ENCODE data around the gene CARS2.

CARS2 gene

DNA sequence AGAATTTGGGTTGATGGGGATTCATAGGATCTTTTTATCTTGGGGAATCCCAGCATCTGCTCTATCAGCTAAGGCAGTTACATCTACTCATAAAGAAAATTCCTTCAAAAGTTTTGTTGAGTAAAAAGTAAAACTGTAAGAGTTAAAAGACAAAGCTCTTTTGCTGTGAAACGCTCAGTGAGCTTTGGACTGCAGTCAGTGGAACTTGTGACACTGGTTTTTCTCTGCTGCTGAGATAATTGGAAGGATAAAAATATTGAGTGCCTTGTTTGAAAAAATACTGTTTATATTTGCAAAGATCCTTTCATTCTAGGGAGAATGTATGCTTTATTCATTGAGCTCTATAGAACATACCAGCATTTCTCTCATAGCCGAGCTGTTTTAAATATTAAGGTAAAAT is 85.3 kb downstream of the CARS2 start:
- H3K27ac ChIP-seq, result no peak overlapping the region
- TF ChIP-seq ZFX (IDR thresholded peaks at IDR 0.05), result no peak

DNA sequence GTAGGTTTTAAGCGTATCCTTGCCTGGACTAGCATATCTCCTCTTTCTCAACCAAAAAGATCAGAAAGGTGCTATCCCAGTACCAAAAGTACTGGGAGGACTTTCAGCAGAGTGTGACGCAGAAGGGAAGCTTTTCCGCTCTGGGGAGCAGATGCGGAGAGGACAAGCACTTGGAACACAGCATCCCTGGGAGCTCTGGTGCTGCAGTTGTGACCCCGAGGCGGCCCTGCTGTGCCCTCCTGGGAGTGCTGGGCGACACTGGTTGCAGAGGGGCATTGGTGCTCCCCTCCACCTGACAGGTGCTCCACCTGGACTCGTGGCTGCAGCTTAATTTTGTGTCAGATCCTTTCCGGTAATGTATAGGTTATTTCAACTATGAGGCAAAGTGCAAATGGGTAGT is 87.1 kb downstream of the CARS2 start:
- H3K27ac ChIP-seq, result no peak overlapping the region
- TF ChIP-seq, protein P1, sequence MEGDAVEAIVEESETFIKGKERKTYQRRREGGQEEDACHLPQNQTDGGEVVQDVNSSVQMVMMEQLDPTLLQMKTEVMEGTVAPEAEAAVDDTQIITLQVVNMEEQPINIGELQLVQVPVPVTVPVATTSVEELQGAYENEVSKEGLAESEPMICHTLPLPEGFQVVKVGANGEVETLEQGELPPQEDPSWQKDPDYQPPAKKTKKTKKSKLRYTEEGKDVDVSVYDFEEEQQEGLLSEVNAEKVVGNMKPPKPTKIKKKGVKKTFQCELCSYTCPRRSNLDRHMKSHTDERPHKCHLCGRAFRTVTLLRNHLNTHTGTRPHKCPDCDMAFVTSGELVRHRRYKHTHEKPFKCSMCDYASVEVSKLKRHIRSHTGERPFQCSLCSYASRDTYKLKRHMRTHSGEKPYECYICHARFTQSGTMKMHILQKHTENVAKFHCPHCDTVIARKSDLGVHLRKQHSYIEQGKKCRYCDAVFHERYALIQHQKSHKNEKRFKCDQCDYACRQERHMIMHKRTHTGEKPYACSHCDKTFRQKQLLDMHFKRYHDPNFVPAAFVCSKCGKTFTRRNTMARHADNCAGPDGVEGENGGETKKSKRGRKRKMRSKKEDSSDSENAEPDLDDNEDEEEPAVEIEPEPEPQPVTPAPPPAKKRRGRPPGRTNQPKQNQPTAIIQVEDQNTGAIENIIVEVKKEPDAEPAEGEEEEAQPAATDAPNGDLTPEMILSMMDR (conservative IDR thresholded peaks at IDR 0.05), result no peak
- TF ChIP-seq ZFX (IDR thresholded peaks at IDR 0.05), result no peak

DNA sequence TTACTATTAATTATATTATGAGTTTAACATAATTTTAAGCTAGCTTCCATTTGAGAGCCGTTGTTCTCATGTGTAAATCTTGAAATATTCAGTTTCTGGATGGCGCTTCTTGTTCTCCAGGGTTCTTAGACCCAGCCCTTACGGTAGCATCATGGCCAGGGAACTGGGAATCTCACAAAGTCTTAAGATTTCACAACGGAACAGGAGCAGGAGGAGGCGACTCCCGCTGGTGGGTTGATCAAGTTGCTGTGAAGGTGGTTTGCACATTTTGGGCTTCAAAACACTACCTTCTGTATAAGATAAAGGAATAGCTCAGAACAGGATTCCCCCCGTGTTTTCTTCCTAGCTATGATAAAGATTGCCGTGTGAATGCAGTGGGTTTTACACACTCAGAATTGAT is 87.7 kb downstream of the CARS2 start:
- peak overlapping the region; percentile 39 for H3K27ac ChIP-seq
- TF ChIP-seq ZFX (IDR thresholded peaks at IDR 0.05), result no peak
- TF ChIP-seq, protein P1 (conservative IDR thresholded peaks at IDR 0.05), result no peak

DNA sequence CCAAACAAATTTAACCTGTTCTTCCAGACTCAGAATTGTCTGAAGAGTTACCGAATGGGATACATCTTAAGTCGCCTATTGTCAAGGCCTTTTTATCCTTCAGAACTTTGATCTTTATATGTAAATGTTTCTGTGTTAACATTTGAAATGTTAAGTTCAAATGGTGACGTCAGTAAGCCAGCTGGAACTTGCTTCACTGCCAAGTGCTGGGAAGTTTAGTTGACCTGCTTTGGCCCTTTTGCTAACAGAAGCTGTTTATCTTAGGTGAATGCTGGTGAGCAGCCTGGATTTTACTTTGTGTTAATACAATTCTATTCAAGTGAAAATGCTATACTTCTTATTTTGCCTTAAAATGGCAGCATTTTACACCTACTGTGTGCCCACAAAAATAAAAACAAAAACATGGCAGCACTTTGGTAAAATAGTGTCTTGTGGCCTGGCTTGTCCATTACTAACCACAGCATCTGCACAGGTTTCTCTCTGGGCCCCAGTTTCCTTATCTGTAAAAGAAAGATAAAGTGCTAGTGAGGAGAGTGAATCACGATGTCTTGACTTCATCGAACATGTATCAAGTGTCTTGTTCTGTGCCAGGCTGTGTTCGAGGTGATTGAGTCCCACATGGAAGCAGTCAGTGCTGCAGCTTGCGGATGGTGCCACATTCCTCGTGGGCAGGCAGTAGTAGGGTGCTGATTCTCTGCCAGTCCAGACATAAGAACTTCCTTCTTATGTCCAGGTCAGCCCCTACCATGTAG is 88.4 kb downstream of the CARS2 start:
- TF ChIP-seq, protein P1 (conservative IDR thresholded peaks at IDR 0.05), result no peak
- TF ChIP-seq ZFX (IDR thresholded peaks at IDR 0.05), result no peak
- peak overlapping the region; percentile 39 for H3K27ac ChIP-seq

DNA sequence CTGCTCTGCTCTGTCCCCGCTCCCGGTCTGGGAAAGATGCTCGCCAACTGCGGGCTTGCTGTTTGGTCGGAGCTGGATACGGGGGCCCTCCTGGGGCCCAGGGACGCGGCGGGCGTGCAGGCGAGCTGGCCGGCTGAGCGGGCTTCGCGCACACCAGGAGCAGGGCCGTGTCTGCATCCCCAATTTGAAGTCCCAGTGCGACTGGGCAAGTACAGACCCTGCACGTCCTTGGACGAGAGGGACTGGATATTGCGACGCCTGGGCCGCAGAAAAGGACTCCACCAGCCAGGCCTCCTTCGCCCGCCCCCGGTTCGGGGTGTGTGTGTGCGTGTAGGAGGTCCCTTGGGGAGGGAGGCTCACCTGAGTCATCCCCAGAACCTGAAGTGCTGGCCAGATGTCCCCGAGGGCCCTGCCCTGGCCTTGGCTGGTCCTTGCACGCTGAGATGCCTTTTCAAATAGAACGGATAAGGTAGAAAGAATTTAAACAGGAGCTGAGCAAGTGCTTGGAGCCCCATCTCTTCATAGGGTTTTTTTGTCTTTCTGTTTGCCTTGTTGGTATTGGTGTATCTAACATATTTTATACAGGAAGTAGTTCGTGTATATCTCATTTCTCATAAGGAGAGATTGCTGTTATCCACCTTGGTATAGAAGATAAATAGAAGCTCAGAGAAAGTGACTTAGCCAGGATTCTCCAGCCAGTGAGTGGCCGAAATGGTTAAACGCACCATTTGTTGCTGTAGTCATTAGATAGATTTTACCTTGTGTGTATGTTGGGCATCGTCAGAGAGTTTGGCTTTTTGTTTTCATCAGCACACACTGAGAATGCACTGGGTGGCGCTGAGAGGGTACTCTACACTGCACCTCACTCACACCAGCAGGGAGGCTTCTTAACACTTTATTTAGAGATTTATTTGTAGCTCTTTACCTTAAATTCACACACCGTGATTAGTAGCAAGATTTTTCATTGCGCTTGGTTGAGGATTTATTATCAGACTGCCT is 89.5 kb downstream of the CARS2 start:
- TF ChIP-seq, protein P1 (conservative IDR thresholded peaks at IDR 0.05), result no peak; the same call in 1 of the 2 replicates
- TF ChIP-seq ZFX (IDR thresholded peaks at IDR 0.05), result no peak; the same call in 1 of the 2 replicates
- H3K27ac ChIP-seq, result peak overlapping the region; percentile 90

DNA sequence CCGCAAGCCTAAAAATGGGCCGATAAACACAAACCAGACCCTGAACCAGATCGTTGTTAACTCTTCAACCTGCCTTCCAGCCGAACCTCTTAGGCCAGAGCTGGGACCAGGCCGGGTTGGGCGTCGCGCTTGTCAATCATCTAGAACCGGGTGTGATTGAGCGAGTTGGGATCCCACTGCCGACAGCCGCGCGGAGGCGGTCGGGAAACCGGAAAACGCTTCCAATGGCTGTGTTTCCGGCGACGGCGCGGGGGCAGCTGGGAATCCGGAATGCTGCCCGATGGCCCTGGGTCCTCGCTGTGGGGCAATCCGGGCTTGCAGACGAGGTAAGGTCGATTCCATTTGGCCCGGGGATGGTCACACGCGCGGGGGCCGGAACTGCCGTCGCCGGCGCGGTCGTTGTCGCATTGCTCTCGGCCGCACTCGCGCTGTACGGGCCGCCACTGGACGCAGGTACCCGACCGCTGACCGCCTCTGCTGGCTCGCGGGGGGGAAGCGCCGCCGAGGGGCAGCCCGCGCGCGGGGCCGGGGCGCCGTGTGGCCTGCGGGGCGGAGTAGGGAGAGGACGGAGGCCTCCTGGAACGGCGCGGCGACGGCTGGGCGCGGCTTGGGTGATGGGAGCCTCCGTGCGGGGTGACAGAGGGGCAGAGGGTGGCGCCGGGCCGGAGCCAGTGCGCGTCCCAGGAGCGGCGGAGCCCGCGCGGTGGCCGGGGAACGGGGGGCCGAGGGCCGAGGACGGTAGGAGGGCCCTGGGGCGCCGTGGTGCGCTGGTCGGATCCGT is 90.4 kb downstream of the CARS2 start, which contains the start of gene NAXD:
Gene NAXD, plus strand, starts transcription at position 224 of the 781 bp plus-strand sequence. Its CDS starts 57 bp downstream, at position 281.
- H3K27ac ChIP-seq, result peak within 1 kb of the TSS; percentile 90
- TF ChIP-seq, protein P1 (conservative IDR thresholded peaks at IDR 0.05), result no peak
- TF ChIP-seq ZFX (IDR thresholded peaks at IDR 0.05), result peak; percentile 77

DNA sequence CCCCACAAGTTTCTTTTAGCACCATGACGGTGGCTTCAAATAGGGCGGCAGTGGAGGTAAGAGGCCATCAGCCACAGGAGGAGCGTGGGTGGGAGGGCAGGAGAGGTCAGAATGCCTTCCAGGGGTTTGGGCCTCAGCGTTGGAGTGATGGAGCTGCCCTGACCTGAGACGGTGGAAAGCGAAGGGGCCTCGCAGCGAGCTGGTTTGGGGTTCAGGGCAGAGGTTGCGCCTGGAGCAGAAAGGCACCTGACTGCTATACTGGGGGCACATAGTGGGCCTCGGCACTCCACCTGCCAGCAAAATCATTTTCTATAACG is 91.0 kb downstream of the CARS2 start:
- TF ChIP-seq ZFX (IDR thresholded peaks at IDR 0.05), result no peak
- TF ChIP-seq, protein P1 (conservative IDR thresholded peaks at IDR 0.05), result no peak
- H3K27ac ChIP-seq, result peak overlapping the region; percentile 90

All from C4-2B (cell line).